Right atrium auricular region (tissue), 2 donors: ENCODE data around the gene MLLT11. TPM values are rescaled to one million over a fixed set of nuclear protein-coding genes. Genes with fewer than 3 reads are reported as not detected.

Experiments
- DNase-seq: peaks from one replicate; pipeline ENCODE4 v3.0.0-alpha.2; 2019; ENCODE audit warnings: low spot score
- H3K27ac ChIP-seq, 2 donors: fragments of 200-600 bp; sonication (generic); 1 replicate in 1 of 2; 2 replicates in 1 of 2; pipeline ENCODE4 v1.5.1; 2016 to 2019
- H3K27me3 ChIP-seq, 2 donors: fragments of 200-600 bp; sonication (generic); one replicate each; pipeline versions ENCODE4 v1.5.1 to v1.6.0; 2017 to 2019
- H3K36me3 ChIP-seq: fragments of 200-600 bp; sonication (generic); one replicate; pipeline ENCODE4 v1.5.1; 2016
- H3K4me1 ChIP-seq, 2 donors: fragments of 200-600 bp; sonication (generic); one replicate each; pipeline versions ENCODE4 v1.5.1 to v1.6.0; 2017 to 2019
- H3K4me3 ChIP-seq, 2 donors: fragments of 200-600 bp; sonication (generic); 1 replicate in 1 of 2; 2 replicates in 1 of 2; pipeline ENCODE4 v1.5.1; 2017 to 2019; ENCODE audit warnings: mild to moderate bottlenecking in 1 of 2, moderate library complexity in 1 of 2
- H3K9me3 ChIP-seq, 2 donors: fragments of 200-600 bp; sonication (generic); one replicate each; pipeline ENCODE4 v1.5.1; 2019
- total RNA-seq, 2 donors: library from RNA; depleted of rRNA; stranded (reverse); fragments of >200 nt; gene quantifications; one replicate each; pipeline ENCODE4 v1.1.0, GENCODE V29; 2016
- TF ChIP-seq, protein P1 (sequence below), 2 donors: fragments of 200-600 bp; sonication (generic); IDR thresholded peaks; one replicate each; pipeline ENCODE4 v1.5.1; 2019; ENCODE audit warnings: antibody characterized with exemption in 2 of 2

Gene MLLT11
- total RNA-seq, 2 donors from 2014 or later = 3.5 to 10.9 TPM

DNA sequence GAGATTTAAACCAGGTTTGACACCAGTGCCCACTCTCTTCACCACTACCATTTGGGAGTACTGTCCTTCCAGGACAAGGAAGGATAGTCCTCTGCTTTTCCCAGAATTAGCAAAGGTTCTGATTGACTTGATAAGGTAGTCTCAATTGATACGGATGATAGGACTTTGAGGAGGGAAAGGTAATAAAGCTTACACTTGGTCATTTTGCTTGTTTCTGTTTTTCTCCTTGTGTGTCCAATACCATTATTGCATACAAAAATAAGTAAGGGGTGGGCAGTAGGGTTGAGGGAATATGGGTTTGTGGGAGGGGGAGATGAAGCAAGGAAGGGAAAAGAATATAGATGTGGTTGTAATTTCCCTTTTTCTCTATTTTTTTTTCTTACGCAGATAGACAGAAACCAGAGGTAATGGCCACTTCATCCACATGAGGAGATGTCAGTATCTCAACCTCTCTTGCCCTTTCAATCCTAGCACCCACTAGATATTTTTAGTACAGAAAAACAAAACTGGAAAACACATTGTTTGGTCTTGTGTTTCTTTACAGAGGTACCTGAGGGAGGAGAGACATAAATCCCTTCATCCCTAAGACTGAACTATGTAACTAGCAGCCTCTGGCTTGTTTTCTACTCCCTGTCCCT, 10.0 kb upstream of the MLLT11 start:
- peaks cover 0 to 27% of the 10 kb centered on the region in 2 donors for H3K4me1 ChIP-seq
- H3K9me3 ChIP-seq = no peaks in the 10 kb centered on the region
- H3K4me3 ChIP-seq = no peak overlapping the region
- H3K36me3 ChIP-seq = peaks cover 45% of the 10 kb centered on the region
- TF ChIP-seq, protein P1, sequence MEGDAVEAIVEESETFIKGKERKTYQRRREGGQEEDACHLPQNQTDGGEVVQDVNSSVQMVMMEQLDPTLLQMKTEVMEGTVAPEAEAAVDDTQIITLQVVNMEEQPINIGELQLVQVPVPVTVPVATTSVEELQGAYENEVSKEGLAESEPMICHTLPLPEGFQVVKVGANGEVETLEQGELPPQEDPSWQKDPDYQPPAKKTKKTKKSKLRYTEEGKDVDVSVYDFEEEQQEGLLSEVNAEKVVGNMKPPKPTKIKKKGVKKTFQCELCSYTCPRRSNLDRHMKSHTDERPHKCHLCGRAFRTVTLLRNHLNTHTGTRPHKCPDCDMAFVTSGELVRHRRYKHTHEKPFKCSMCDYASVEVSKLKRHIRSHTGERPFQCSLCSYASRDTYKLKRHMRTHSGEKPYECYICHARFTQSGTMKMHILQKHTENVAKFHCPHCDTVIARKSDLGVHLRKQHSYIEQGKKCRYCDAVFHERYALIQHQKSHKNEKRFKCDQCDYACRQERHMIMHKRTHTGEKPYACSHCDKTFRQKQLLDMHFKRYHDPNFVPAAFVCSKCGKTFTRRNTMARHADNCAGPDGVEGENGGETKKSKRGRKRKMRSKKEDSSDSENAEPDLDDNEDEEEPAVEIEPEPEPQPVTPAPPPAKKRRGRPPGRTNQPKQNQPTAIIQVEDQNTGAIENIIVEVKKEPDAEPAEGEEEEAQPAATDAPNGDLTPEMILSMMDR (IDR thresholded peaks at IDR 0.05) = no peak
- H3K27me3 ChIP-seq = no peaks in the 10 kb centered on the region
- H3K27ac ChIP-seq = peak overlapping the region; percentile 25 to 37
- DNase-seq = no peak

DNA sequence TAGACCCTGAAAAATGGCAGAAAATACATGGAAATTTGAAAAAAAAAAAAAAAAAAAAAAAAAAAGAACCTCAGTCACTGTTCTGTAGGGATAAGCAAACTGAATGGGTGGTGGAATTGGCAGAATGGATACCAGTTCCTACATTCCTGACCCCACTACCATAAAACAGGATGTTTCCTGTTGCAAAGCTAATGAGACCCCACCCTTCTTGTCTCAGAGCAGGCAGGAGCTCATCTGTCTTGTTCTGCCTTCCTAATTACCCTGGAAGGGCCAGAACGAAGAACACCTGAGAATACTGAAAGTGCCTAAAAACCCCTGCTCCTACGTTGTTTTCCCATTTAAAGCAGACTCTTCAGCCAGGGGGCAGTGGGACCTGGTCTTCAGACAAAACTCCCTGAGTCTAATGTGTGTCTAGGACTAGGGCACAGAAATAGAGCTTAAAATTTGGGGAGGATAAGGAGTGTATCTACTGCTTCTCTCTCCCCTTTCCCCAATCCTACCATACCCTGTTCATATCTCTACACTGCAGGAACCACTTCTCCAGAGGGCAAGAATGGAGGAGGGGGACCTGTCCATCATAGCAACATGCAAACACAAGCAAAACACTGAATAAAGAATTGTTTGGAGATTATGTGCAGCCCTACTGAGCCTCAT, 8.7 kb upstream of the MLLT11 start:
- H3K27ac ChIP-seq = no peak overlapping the region
- no peak for DNase-seq
- TF ChIP-seq, protein P1 (IDR thresholded peaks at IDR 0.05) = no peak
- H3K27me3 ChIP-seq = no peaks in the 10 kb centered on the region
- no peak overlapping the region for H3K4me3 ChIP-seq
- peaks cover 0 to 40% of the 10 kb centered on the region in 2 donors for H3K4me1 ChIP-seq
- peaks cover 58% of the 10 kb centered on the region for H3K36me3 ChIP-seq
- no peaks in the 10 kb centered on the region for H3K9me3 ChIP-seq

DNA sequence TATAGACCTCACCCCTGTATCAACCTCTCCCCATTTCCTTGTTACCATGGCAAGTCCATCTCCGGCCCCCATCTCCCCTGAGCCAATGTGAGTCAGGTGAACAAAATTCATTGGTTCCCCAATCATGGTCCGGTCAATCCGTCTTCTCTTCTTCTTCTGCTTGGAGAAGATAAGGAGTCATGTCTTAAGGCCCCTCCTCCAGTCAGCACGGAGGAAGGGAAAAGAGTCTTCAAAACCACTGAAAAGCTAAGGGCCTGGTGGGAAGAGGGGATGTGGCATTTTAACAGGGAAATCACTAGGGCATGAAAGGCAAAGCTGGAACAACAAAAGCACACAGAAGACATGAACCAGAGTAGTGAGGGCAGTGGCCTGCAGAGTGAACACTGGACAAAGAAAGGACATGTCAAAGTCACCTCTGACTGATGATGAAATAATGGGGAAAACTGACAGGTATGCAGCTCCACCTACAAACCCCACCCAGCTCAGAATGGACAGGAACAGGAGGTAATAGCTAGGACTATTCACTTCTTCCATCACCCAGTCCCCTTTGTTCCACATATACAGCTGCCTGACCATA, 5.1 kb upstream of the MLLT11 start:
- TF ChIP-seq, protein P1 (IDR thresholded peaks at IDR 0.05) = no peak
- Histone ChIP-seq H3K27ac (peak overlapping the region; percentile 32 to 96), H3K36me3 (peaks cover 58% of the 10 kb centered on the region), H3K27me3 (no peaks in the 10 kb centered on the region), H3K4me1 (peaks cover 0 to 42% of the 10 kb centered on the region in 2 donors), H3K9me3 (no peaks in the 10 kb centered on the region), H3K4me3 (no peak overlapping the region)
- DNase-seq = no peak

DNA sequence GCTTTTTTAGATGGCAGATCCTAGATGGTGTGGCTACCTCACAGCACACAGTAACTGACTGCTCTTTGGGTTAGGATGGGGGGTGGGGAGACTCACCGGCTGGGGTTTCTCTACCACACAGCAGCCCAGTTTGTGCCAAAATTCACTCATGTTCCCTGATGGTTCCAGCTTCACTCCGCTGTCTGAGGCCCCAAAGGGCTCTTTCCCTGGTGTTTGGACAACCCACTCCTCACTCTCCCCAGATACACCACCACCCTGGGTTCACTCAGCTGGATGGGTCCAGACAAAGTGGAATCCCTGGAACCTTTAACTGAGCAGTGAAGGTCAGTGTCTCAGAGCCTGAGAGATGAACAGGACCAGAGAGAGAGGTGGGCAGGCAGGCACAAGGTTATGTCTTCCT, 4.6 kb upstream of the MLLT11 start:
- Histone ChIP-seq H3K27me3 (no peaks in the 10 kb centered on the region), H3K36me3 (peaks cover 56% of the 10 kb centered on the region), H3K27ac (peak overlapping the region; percentile 32 to 96), H3K4me1 (peaks cover 0 to 43% of the 10 kb centered on the region in 2 donors), H3K9me3 (no peaks in the 10 kb centered on the region), H3K4me3 (no peak overlapping the region)
- no peak for DNase-seq
- TF ChIP-seq, protein P1 (IDR thresholded peaks at IDR 0.05) = no peak

DNA sequence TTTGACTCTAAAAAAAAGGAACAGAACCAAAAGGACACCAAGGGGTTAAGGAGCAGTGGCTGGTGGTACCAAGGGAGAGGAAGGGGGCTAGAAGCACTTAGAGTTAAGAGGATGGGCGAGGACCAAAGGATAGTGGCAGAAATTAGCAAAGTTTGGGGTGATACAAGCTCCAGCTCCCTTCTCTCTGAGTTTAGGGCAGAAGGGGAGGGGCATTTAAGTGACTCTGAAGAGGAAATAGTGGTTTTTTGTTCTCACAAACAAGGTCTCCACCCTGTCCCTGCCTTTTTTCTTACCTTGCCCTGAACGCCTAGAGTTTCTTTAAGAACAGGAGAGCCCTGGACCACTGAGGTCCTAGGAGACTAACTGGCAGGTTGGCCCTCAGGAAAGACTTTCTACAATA, 4.0 kb upstream of the MLLT11 start:
- H3K27me3 ChIP-seq = no peaks in the 10 kb centered on the region
- peaks cover 52% of the 10 kb centered on the region for H3K36me3 ChIP-seq
- peak overlapping the region in 1 of 2 donors; percentile 1 for H3K4me3 ChIP-seq
- peak overlapping the region; percentile 96 to 98 for H3K27ac ChIP-seq
- no peaks in the 10 kb centered on the region for H3K9me3 ChIP-seq
- TF ChIP-seq, protein P1 (IDR thresholded peaks at IDR 0.05) = no peak
- peaks cover 0 to 48% of the 10 kb centered on the region in 2 donors for H3K4me1 ChIP-seq
- DNase-seq = no peak
